ENCODE data around the gene OBSCN. TPM values are rescaled to one million over a fixed set of nuclear protein-coding genes. Genes with fewer than 3 reads are reported as not detected.

Gene OBSCN
- total and polyA plus RNA-seq, 12 donors = 176 to 639 (median 407) TPM

DNA sequence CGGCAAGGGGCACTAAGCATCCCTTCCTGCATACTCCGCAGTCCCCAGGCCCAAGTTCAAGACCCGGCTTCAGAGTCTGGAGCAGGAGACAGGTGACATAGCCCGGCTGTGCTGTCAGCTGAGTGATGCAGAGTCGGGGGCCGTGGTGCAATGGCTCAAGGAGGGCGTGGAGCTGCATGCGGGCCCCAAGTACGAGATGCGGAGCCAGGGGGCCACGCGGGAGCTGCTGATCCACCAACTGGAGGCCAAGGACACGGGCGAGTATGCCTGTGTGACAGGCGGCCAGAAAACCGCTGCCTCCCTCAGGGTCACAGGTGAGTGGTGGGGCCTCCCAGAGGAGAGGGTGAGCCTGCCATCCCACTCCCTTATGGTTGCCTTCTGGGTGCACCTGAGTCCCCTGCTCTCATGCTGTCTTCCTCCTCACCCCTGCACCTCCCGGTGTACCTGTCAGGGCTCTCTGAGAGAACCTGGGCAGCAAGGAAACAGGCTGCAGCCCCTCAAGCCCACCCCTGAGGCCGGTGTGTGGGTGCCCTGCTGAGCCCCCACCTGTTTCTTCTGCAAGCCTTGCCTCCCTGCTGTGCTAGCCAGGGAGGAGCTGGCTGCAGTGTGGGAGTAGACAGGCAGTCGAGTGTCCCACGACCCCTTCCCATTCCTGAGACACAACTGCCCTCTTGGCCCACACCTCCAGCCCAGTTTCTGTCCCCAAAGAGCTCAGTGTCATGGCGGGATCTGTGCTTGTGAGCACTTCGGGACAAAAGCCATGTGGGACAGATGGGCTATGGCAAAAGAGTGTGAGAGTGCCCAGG is 99.6 kb downstream of the OBSCN start:
- Histone ChIP-seq H3K36me3 (peaks cover 0 to 82% (median 5%) of the 10 kb centered on the region in 9 donors), H3K4me3 (no peak overlapping the region), H3K4me1 (no peaks in the 10 kb centered on the region), H3K27ac (no peak overlapping the region), H3K27me3 (no peaks in the 10 kb centered on the region), H3K9me3 (peaks cover 0 to 17% (median 5%) of the 10 kb centered on the region in 11 donors)
- TF ChIP-seq, protein P1, sequence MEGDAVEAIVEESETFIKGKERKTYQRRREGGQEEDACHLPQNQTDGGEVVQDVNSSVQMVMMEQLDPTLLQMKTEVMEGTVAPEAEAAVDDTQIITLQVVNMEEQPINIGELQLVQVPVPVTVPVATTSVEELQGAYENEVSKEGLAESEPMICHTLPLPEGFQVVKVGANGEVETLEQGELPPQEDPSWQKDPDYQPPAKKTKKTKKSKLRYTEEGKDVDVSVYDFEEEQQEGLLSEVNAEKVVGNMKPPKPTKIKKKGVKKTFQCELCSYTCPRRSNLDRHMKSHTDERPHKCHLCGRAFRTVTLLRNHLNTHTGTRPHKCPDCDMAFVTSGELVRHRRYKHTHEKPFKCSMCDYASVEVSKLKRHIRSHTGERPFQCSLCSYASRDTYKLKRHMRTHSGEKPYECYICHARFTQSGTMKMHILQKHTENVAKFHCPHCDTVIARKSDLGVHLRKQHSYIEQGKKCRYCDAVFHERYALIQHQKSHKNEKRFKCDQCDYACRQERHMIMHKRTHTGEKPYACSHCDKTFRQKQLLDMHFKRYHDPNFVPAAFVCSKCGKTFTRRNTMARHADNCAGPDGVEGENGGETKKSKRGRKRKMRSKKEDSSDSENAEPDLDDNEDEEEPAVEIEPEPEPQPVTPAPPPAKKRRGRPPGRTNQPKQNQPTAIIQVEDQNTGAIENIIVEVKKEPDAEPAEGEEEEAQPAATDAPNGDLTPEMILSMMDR (IDR thresholded peaks at IDR 0.05) = no peak
- intact Hi-C loops (cut with DNase I) = no loop called here
- WGBS, 2 donors = 81 to 82% methylated on average over 22 of the region's 22 CpGs
- ATAC-seq (peak in 3 of 8 donors; percentile 1 to 3 (median 3)), DNase-seq (peak in 1 of 2 donors; percentile 14)

DNA sequence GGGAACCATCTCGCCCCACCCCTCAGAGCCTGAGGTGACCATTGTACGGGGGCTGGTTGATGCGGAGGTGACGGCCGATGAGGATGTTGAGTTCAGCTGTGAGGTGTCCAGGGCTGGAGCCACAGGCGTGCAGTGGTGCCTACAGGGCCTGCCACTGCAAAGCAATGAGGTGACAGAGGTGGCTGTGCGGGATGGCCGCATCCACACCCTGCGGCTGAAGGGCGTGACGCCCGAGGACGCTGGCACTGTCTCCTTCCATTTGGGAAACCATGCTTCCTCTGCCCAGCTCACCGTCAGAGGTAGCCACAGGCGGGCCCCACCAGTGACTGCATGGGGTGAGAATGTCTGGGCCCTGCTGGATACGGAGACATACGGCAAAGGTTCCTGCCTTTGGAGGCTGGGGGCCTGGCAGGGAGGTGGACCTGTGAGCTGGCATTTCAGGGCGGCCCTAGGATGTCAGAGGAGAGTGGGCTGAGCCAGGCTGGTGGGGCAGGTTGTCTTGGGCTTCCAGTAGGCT is 100.3 kb downstream of the OBSCN start:
- WGBS, 2 donors = 90 to 91% methylated on average over 18 of the region's 18 CpGs

DNA sequence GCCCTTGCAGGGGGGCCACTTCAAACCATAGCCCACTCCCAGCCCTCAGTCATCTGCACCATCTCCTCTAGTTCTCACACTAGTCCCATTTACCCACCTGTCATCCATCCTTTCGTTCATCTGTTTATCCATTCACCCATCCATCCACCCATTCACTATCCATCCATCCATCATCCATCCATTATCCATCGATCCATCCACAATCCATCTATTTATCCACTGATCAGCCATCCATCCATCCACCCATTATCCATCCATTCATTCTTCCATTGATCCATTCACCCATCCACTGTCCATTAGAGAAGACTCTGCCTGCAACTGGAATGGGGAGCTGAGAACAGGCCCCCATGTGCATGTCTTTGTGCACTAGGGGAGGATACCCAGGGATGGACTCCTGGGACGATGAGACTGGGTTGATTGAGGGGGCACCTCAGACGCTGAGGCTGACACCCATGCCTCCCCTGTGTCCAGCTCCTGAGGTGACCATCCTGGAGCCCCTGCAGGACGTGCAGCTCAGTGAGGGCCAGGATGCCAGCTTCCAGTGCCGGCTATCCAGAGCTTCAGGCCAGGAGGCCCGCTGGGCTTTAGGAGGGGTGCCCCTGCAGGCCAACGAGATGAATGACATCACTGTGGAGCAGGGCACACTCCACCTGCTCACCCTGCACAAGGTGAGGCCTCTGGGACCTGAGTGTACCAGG is 100.9 kb downstream of the OBSCN start:
- Histone ChIP-seq H3K4me1 (peaks cover 0 to 1% (median 0%) of the 10 kb centered on the region in 9 donors), H3K36me3 (peaks cover 0 to 82% (median 5%) of the 10 kb centered on the region in 9 donors), H3K4me3 (no peak overlapping the region), H3K27me3 (no peaks in the 10 kb centered on the region), H3K9me3 (peaks cover 0 to 11% (median 0%) of the 10 kb centered on the region in 11 donors), H3K27ac (no peak overlapping the region)
- WGBS, 2 donors = 73 to 79% methylated on average over 8 of the region's 8 CpGs
- TF ChIP-seq, protein P1 (IDR thresholded peaks at IDR 0.05) = no peak
- ATAC-seq (no peak), DNase-seq (no peak)
- intact Hi-C loops (cut with DNase I) = no loop called here

More for the DNA sequence above, 100.3 kb downstream of the OBSCN start:
- no peak overlapping the region for H3K27ac ChIP-seq
- intact Hi-C loops (cut with DNase I) = no loop called here
- H3K4me3 ChIP-seq = no peak overlapping the region
- H3K9me3 ChIP-seq = peaks cover 0 to 14% (median 0%) of the 10 kb centered on the region in 11 donors
- H3K27me3 ChIP-seq = no peaks in the 10 kb centered on the region
- DNase-seq (no peak), ATAC-seq (peak in 2 of 8 donors; percentile 5 to 11)
- TF ChIP-seq, protein P1 (IDR thresholded peaks at IDR 0.05) = no peak
- peaks cover 0 to 82% (median 5%) of the 10 kb centered on the region in 9 donors for H3K36me3 ChIP-seq
- H3K4me1 ChIP-seq = no peaks in the 10 kb centered on the region

DNA sequence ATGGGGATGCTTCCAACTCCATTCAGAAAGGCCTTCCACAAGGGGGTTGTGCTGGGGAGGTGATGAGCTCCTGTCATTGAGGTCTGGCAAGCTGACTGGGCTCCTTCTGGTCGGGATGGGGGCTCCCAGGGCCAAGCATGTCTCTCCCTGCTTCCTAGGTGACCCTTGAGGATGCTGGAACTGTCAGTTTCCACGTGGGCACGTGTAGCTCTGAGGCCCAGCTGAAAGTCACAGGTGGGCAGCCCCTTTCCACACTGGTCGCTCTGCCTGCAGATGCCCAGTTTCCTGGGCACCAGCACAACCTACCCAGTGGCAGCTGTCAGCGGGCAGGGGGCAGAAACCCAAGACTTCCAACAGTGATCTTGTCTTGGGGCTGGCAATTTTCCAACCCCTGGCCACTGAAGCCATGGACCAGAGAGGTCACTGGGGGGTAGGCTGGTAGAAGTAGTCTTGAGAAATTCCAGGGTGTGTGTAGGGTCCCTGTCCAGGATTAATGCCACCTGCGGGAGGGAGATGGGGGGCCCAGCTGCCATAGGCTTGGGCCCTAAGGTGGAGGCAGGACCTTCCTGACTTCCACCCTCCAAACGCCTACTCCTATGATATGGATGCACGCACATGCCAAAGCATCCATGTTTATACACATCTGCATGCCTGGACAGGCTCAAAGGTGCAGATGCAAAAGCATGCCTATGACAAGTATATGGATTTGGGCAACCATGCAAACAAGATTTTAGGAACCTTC is 101.7 kb downstream of the OBSCN start:
- ATAC-seq (no peak), DNase-seq (no peak)
- peaks cover 0 to 11% (median 0%) of the 10 kb centered on the region in 11 donors for H3K9me3 ChIP-seq
- H3K36me3 ChIP-seq = peaks cover 0 to 78% (median 5%) of the 10 kb centered on the region in 9 donors
- H3K4me1 ChIP-seq = peaks cover 0 to 8% (median 0%) of the 10 kb centered on the region in 9 donors
- WGBS, 2 donors = 84 to 89% methylated on average over 8 of the region's 8 CpGs
- H3K4me3 ChIP-seq = no peak overlapping the region
- intact Hi-C loops (cut with DNase I) = no loop called here
- H3K27me3 ChIP-seq = no peaks in the 10 kb centered on the region
- H3K27ac ChIP-seq = no peak overlapping the region
- TF ChIP-seq, protein P1 (IDR thresholded peaks at IDR 0.05) = no peak
